HG02870 (cell line): ENCODE results near the gene OBP2A.

Experiments used
- ATAC-seq: cut with Tn5 transposase; IDR thresholded peaks from one replicate; pipeline ENCODE4 v1.9.1; 2021; ENCODE audit warnings: mild to moderate bottlenecking, moderate library complexity; ENCODE audit not compliant: unreplicated experiment

The OBP2A gene

GRCh38 chr9:135551031-135551430, 5.1 kb downstream of the OBP2A start:
- no peak for ATAC-seq

GRCh38 chr9:135551456-135551855, 5.5 kb downstream of the OBP2A start:
- ATAC-seq = no peak

GRCh38 chr9:135552021-135552697, 6.2 kb downstream of the OBP2A start:
- ATAC-seq = no peak

GRCh38 chr9:135552698-135553171, 6.8 kb downstream of the OBP2A start:
- no peak for ATAC-seq

- ATAC-seq = no peak
Measured at GRCh38 chr9:135554718-135555117, 8.8 kb downstream of the OBP2A start.

GRCh38 chr9:135555203-135555602, 9.3 kb downstream of the OBP2A start:
- ATAC-seq = no peak

- ATAC-seq = no peak
Measured at GRCh38 chr9:135555910-135556309, 10.0 kb downstream of the OBP2A start.

- ATAC-seq = no peak
Measured at GRCh38 chr9:135559606-135560005, 13.7 kb downstream of the OBP2A start.

GRCh38 chr9:135561391-135562234, 15.7 kb downstream of the OBP2A start, which contains the start of gene PAEP:
PAEP (plus strand) TSS chr9:135561756.
- ATAC-seq = no peak

GRCh38 chr9:135562235-135562745, 16.4 kb downstream of the OBP2A start:
- no peak for ATAC-seq

- no peak for ATAC-seq
Measured at GRCh38 chr9:135563039-135563476, 17.1 kb downstream of the OBP2A start.

GRCh38 chr9:135563858-135564257, 17.9 kb downstream of the OBP2A start:
- ATAC-seq = no peak

- ATAC-seq = no peak
Measured at GRCh38 chr9:135565141-135565628, 19.3 kb downstream of the OBP2A start.

- ATAC-seq = no peak
Measured at GRCh38 chr9:135565636-135566035, 19.7 kb downstream of the OBP2A start.

- no peak for ATAC-seq
Measured at GRCh38 chr9:135566552-135566951, 20.6 kb downstream of the OBP2A start.

GRCh38 chr9:135567311-135567710, 21.4 kb downstream of the OBP2A start:
- ATAC-seq = no peak

GRCh38 chr9:135568026-135568425, 22.1 kb downstream of the OBP2A start:
- ATAC-seq = no peak

- no peak for ATAC-seq
Measured at GRCh38 chr9:135570456-135570855, 24.5 kb downstream of the OBP2A start.

GRCh38 chr9:135572233-135572632, 26.3 kb downstream of the OBP2A start:
- ATAC-seq = no peak

- ATAC-seq = no peak
Measured at GRCh38 chr9:135573124-135573523, 27.2 kb downstream of the OBP2A start.

GRCh38 chr9:135574331-135574730, 28.4 kb downstream of the OBP2A start:
- ATAC-seq = no peak

GRCh38 chr9:135574943-135575342, 29.0 kb downstream of the OBP2A start:
- ATAC-seq = no peak
